Heart left ventricle (tissue), 16 donors: ENCODE data around the gene HS1BP3. TPM values are rescaled to one million over a fixed set of nuclear protein-coding genes. Genes with fewer than 3 reads are reported as not detected.

Source experiments
- ATAC-seq, 4 donors: fragments of 200-7000 bp; cut with Tn5 transposase; one replicate each; pipeline ENCODE4 v1.9.1; 2020 to 2022; ENCODE audit warnings: moderate library complexity in 4 of 4, mild to moderate bottlenecking in 3 of 4, moderate number of reproducible peaks in 1 of 4
- DNase-seq, 5 donors: peaks; one replicate each; pipeline ENCODE4 v3.0.0-alpha.2; 2020
- H3K27ac ChIP-seq, 12 donors: fragments of 200-600 bp; sonication (generic) in 4 of 12; one replicate each; pipeline versions ENCODE4 v1.5.0 to v1.8.0; 2016 to 2022; ENCODE audit warnings: mild to moderate bottlenecking in 2 of 12
- H3K27me3 ChIP-seq, 9 donors: fragments of 200-600 bp; sonication (generic) in 2 of 9; one replicate each; pipeline versions ENCODE4 v1.5.1 to v1.8.0; 2016 to 2022; ENCODE audit warnings: mild to moderate bottlenecking in 3 of 9
- H3K36me3 ChIP-seq, 9 donors: fragments of 200-600 bp; sonication (generic) in 2 of 9; one replicate each; pipeline versions ENCODE4 v1.5.0 to v1.8.0; 2018 to 2022; ENCODE audit warnings: mild to moderate bottlenecking in 2 of 9
- H3K4me1 ChIP-seq, 12 donors: fragments of 200-600 bp; sonication (generic) in 4 of 12; one replicate each; pipeline versions ENCODE4 v1.5.0 to v1.8.0; 2016 to 2022; ENCODE audit warnings: mild to moderate bottlenecking in 3 of 12
- H3K4me3 ChIP-seq, 12 donors: fragments of 200-600 bp; sonication (generic) in 4 of 12; one replicate each; pipeline versions ENCODE4 v1.5.0 to v1.8.0; 2017 to 2022; ENCODE audit warnings: mild to moderate bottlenecking in 9 of 12, moderate library complexity in 4 of 12
- H3K9me3 ChIP-seq, 12 donors: fragments of 200-600 bp; sonication (generic) in 4 of 12; one replicate each; pipeline versions ENCODE4 v1.5.0 to v1.8.0; 2016 to 2022; ENCODE audit warnings: mild to moderate bottlenecking in 1 of 12
- CTCF ChIP-seq, 12 donors: fragments of 200-600 bp; sonication (generic) in 4 of 12; IDR thresholded peaks; one replicate each; pipeline versions ENCODE4 v1.5.0 to v1.8.0; 2018 to 2022; ENCODE audit warnings: antibody characterized with exemption in 12 of 12, mild to moderate bottlenecking in 5 of 12
- POLR2A ChIP-seq, 2 donors: fragments of 450-650 bp; IDR thresholded peaks; one replicate each; pipeline ENCODE4 v1.6.1; 2017; ENCODE audit warnings: antibody characterized with exemption in 2 of 2, mild to moderate bottlenecking in 2 of 2, moderate library complexity in 2 of 2
- WGBS, 4 donors: extraction: QIAGEN DNeasy Blood & Tissue Kit in 2 of 4; methylation state at CpG; one replicate each; pipeline versions ENCODE4 v1.1.5 to v1.1.7; 2013 to 2018; 5-methylcytosine and 5-hydroxymethylcytosine counted together
- intact Hi-C, 10 donors: fragments of 100-400 bp; cut with DNase I; formaldehyde crosslinking; loops; one replicate each; pipeline versions ENCODE4 v1.11.1 to v1.14.2; 2022
- long read RNA-seq, 3 donors: library from polyadenylated mRNA; unstranded; transcript quantifications; one replicate each; pipeline ENCODE4 v2.0.0, GENCODE V29; 2020 to 2021
- polyA plus RNA-seq, 2 donors: library from polyadenylated mRNA; stranded (reverse); fragments of 200-250 nt; gene quantifications; one replicate each; pipeline ENCODE4 v1.2.3, GENCODE V29; 2013
- total RNA-seq, 9 donors: library from RNA; depleted of rRNA in 2 of 9; stranded (reverse); fragments of >200 nt in 2 of 9; fragmentation: NEBNext Ultra II Directional in 3 of 9; extraction: Animal tissue kit (Norgen Biotek cat#: 25700) in 3 of 9; gene quantifications; one replicate each; pipeline versions ENCODE4 v1.1.0 to v1.2.4, GENCODE V29; 2016 to 2023
- donor health status: ischemic (EF 13 %, LVEDD 7.1; RV severe dilation, severe dysfunction).
- donor health status: healthy with polysubstance abuse.
- donor health status: DM: no; HTN: yes; CAD: no.
- donor health status: DM: no; HTN: no; CAD: no.
- donor health status: ischemic (EF 25% LVEDD 6.9; RV normal size, moderate dysfunction).
- donor health status: ischemic (EF 25% LVEDD 5.7; RV mildly dilated, moderate dysfunction).
- donor health status: healthy.
- donor health status: DM: yes; HTN: yes; CAD: no.
- donor health status: ischemic (EF 35%, LVEDD 5.7; RV mildly dilated, moderate dysfunction).
- donor health status: nonischemic (EF 11% LVEDD 7.7; RV severe dilation, severe dysfunction).
- donor health status: DM: yes; HTN: yes; CAD: no.
- donor health status: PGD.
- donor health status: ischemic (EF 29% LVEDD 5.4; RV normal size, mild dysfunction).
- donor health status: nonischemic (EF 23%, LVEDD 6.1; RV moderate dilation, normal function).

HS1BP3 gene, protein sequence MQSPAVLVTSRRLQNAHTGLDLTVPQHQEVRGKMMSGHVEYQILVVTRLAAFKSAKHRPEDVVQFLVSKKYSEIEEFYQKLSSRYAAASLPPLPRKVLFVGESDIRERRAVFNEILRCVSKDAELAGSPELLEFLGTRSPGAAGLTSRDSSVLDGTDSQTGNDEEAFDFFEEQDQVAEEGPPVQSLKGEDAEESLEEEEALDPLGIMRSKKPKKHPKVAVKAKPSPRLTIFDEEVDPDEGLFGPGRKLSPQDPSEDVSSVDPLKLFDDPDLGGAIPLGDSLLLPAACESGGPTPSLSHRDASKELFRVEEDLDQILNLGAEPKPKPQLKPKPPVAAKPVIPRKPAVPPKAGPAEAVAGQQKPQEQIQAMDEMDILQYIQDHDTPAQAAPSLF
- total RNA-seq (10 to 100 TPM; 12.7 to 23.7 (median 17.9) TPM), polyA plus RNA-seq (10 to 100 TPM; 21.0 to 23.7 TPM)
- long read RNA-seq, donor 1, transcript HS1BP3-201 (7 exons, 2,370 nt) = major isoform, 5 of 15 reads
- long read RNA-seq, donor 1, partial matches to known transcripts = 5 of 15 reads
- long read RNA-seq, donor 1, other reads (novel, unspliced or antisense) = 5 of 15 reads
- long read RNA-seq, donor 2, transcript HS1BP3-201 (7 exons, 2,370 nt) = major isoform, 56 of 109 reads
- long read RNA-seq, donor 2, partial matches to known transcripts = 21 of 109 reads
- long read RNA-seq, donor 2, other reads (novel, unspliced or antisense) = 32 of 109 reads
- long read RNA-seq, donor 3, full-length matches to known transcripts = 7 of 11 reads
- long read RNA-seq, donor 3, partial matches to known transcripts = 2 of 11 reads
- long read RNA-seq, donor 3, other reads (novel, unspliced or antisense) = 2 of 11 reads

DNA sequence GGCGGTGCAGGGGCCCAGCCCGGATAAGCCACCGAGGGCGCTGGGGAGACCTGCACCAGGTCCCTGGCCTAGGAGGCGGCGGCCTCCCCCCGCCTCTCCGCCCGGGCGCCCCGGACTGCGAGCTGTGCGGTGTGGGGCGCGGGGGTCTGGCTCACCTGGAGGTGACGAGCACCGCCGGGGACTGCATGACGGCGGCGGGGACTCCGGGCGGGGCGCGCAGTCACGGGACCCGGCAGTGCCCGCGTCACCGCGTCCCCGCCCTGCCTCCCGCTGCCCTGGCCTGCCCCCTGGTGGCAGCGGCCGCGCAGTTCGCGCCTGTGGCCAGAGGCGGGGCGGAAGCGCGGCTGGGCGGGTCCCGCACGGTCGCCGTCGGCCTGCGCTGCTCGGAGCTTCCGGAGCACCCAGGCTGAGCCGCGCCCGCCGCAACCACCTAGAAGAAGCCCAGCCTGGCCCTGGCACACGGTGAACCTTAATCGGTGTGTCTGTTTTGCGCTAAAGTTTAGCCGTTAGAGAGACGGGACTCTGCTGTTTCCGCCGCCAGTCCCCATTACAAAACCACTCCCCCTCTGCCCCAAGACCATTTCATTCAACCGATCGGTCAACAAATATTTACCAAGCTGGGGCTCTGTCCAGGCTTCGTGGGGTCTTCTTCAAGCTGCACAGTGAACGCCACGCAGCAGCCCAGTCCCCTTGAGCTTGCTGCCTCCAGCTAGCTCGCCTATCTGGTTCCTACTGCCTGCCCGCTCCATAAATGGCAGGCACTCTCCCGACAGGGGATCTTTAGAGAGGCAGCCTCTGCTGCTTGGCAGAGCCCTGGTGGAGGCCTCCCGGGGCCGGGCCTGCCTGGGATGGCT lies at the start of gene HS1BP3:
Gene HS1BP3 (minus strand): TSS at position 222 of the 854 bp plus-strand sequence. CDS start 35 bp downstream, at position 187.
- Histone ChIP-seq H3K27ac (peak within 1 kb of the TSS; percentile 48 to 97 (median 92)), H3K4me3 (peak within 1 kb of the TSS; percentile 75 to 100 (median 97)), H3K9me3 (no peaks in the 10 kb centered on the region), H3K36me3 (peaks cover 0 to 6% (median under 1%) of the 10 kb centered on the region in 9 donors), H3K4me1 (peaks cover 4 to 40% (median 27%) of the 10 kb centered on the region in 12 donors), H3K27me3 (no peaks in the 10 kb centered on the region)
- WGBS, 4 donors = 1 to 3% (median 1%) methylated on average over 20 to 72 of the region's 72 CpGs
- intact Hi-C loops = no loop called here
- peak in 1 of 2 donors; percentile 84 for TF ChIP-seq POLR2A (IDR thresholded peaks at IDR 0.05)
- peak; percentile 60 to 99 (median 94) for TF ChIP-seq CTCF (IDR thresholded peaks at IDR 0.05)
- ATAC-seq (peak; percentile 82 to 95 (median 94)), DNase-seq (peak; percentile 85 to 95 (median 89))

DNA sequence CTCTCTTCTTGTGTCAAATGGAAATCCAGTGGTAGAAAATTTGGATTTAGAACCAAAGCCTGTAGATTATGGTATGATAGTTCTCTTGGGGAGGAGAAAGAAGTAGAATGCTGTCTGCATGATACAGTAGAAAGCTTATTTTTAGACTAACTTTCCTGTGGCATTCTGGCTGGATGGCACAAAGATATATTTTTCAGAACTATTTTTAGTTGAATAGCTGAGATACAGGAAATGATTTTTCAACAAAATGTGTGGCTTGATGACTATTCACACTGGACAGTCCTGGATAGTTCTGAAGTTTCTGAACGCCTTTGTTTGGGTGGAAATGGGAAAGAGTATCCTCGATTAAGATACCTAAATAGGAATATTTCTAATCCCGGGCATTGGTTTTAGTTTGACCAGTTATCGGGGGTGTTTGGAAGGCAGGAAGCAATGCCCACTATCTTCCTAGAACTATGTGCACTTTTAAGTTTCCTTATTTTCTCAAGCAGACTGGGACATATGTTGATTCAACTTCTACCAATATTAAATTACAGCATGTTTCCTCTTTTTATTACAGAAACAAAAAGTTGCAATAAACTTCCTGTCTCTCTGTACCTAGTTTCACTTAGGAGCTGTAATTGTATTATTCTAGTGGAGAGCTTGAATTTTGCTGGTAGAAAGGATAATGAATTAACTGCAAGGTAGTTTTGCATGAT lies 48.2 kb upstream of the HS1BP3 start:
- Histone ChIP-seq H3K27me3 (no peaks in the 10 kb centered on the region), H3K36me3 (peaks cover 0 to 7% (median 0%) of the 10 kb centered on the region in 9 donors), H3K4me3 (peak overlapping the region in 7 of 12 donors; percentile 0 to 26 (median 18)), H3K4me1 (peaks cover 0 to 20% (median 0%) of the 10 kb centered on the region in 12 donors), H3K9me3 (no peaks in the 10 kb centered on the region), H3K27ac (peak overlapping the region in 4 of 12 donors; percentile 2 to 78 (median 18))
- WGBS, 4 donors = 46 to 65% (median 55%) methylated on average over 4 of the region's 4 CpGs
- intact Hi-C loops = no loop called here
- peak in 1 of 4 donors; percentile 24 for ATAC-seq
- TF ChIP-seq POLR2A (IDR thresholded peaks at IDR 0.05) (no peak), CTCF (IDR thresholded peaks at IDR 0.05) (no peak)
- no peak for DNase-seq

- 96 to 99% (median 98%) methylated on average over 2 of the region's 2 CpGs for WGBS, 4 donors
- intact Hi-C loops = no loop called here
- ATAC-seq = no peak
- Histone ChIP-seq H3K27ac (no peak overlapping the region), H3K36me3 (peaks cover 0 to 13% (median 3%) of the 10 kb centered on the region in 9 donors), H3K27me3 (no peaks in the 10 kb centered on the region), H3K9me3 (no peaks in the 10 kb centered on the region), H3K4me1 (peaks cover 0 to 20% (median 0%) of the 10 kb centered on the region in 12 donors), H3K4me3 (no peak overlapping the region)
- no peak for DNase-seq
- TF ChIP-seq CTCF (IDR thresholded peaks at IDR 0.05) (no peak), POLR2A (IDR thresholded peaks at IDR 0.05) (no peak)
Measured at GRCh38 chr2:20697322-20697934, 46.5 kb upstream of the HS1BP3 start.
